ENCODE results near the gene FSTL1.

DNA sequence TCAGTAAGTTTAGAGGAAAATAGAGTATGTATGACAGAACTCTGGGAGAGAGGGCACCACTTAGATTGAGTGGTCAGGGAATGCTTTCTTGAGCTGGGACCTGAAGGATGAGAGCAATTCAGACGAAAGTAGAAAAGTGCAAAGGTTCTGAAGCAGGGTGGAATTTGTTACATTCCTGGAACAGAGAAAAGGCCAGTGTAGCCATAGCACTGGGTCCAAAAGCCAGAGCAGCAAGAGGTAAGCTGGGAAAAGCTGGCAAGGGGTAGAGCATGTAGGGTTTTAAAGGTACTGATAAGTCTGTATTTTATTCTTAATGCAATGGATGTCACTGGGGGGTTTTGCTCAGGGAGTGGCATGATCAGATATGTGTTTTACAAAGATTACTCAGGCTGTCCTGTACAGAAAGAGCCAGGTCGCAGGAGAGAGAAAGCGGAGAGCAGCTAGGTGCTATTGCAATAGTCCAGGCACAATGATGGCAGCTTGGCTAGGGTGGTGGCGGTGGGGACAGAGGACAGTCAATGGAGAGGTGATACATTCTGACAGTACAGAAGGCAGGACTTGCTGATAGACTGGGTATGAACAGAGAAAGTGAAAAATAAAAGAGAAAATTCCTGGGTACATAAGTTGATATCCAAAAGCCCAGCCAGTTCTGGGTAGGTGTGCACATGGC, 17.0 kb downstream of the FSTL1 start:
- TF ChIP-seq, protein P1, sequence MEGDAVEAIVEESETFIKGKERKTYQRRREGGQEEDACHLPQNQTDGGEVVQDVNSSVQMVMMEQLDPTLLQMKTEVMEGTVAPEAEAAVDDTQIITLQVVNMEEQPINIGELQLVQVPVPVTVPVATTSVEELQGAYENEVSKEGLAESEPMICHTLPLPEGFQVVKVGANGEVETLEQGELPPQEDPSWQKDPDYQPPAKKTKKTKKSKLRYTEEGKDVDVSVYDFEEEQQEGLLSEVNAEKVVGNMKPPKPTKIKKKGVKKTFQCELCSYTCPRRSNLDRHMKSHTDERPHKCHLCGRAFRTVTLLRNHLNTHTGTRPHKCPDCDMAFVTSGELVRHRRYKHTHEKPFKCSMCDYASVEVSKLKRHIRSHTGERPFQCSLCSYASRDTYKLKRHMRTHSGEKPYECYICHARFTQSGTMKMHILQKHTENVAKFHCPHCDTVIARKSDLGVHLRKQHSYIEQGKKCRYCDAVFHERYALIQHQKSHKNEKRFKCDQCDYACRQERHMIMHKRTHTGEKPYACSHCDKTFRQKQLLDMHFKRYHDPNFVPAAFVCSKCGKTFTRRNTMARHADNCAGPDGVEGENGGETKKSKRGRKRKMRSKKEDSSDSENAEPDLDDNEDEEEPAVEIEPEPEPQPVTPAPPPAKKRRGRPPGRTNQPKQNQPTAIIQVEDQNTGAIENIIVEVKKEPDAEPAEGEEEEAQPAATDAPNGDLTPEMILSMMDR (IDR thresholded peaks at IDR 0.05), result no peak
- TF ChIP-seq POLR2AphosphoS5 (IDR thresholded peaks at IDR 0.05), result no peak
